Muscle of leg (tissue), 11 donors: ENCODE results near the gene SRMS. TPM values are rescaled to one million over a fixed set of nuclear protein-coding genes. Genes with fewer than 3 reads are reported as not detected.

Experiments used
- DNase-seq: peaks from one replicate; pipeline ENCODE4 v3.0.0; 2013
- H3K27ac ChIP-seq: one replicate; pipeline ENCODE4 v1.5.1; 2013; ENCODE audit warnings: mild to moderate bottlenecking, low read length, control low read depth
- H3K27me3 ChIP-seq: one replicate; pipeline ENCODE4 v1.6.1; 2013; ENCODE audit warnings: low read length; ENCODE audit not compliant: control insufficient read depth, insufficient read depth
- H3K36me3 ChIP-seq: one replicate; pipeline ENCODE4 v1.6.1; 2013; ENCODE audit warnings: low read length; ENCODE audit not compliant: control insufficient read depth, insufficient read depth
- H3K4me1 ChIP-seq: one replicate; pipeline ENCODE4 v1.6.1; 2013; ENCODE audit warnings: low read length; ENCODE audit not compliant: control insufficient read depth, insufficient read depth
- H3K4me3 ChIP-seq: one replicate; pipeline ENCODE4 v1.5.1; 2013; ENCODE audit warnings: low read length, control low read depth
- H3K9me3 ChIP-seq: replicated peaks from 2 replicates; pipeline ENCODE4 v1.6.1; 2013; ENCODE audit warnings: low read depth, low read length; ENCODE audit not compliant: control insufficient read depth
- WGBS: methylation state at CpG from one replicate; pipeline ENCODE4 v1.1.5; 2013; ENCODE audit warnings: missing lambda C conversion rate; ENCODE audit not compliant: insufficient coverage; 5-methylcytosine and 5-hydroxymethylcytosine counted together
- polyA plus RNA-seq, 8 donors: library from polyadenylated mRNA; unstranded; fragments of 120-200 nt; gene quantifications; one replicate each; pipeline versions ENCODE4 v1.2.1 to v1.2.3, GENCODE V29; 2013; ENCODE audit warnings: inconsistent platforms in 1 of 8, low replicate concordance in 1 of 8; ENCODE audit not compliant: insufficient read length in 8 of 8, insufficient read depth in 1 of 8
- total RNA-seq: library from RNA; stranded (reverse); fragments of 120-200 nt; gene quantifications from one replicate; pipeline ENCODE4 v1.2.4, GENCODE V29; 2013

Gene SRMS
- total and polyA plus RNA-seq, 9 donors: not detected

DNA sequence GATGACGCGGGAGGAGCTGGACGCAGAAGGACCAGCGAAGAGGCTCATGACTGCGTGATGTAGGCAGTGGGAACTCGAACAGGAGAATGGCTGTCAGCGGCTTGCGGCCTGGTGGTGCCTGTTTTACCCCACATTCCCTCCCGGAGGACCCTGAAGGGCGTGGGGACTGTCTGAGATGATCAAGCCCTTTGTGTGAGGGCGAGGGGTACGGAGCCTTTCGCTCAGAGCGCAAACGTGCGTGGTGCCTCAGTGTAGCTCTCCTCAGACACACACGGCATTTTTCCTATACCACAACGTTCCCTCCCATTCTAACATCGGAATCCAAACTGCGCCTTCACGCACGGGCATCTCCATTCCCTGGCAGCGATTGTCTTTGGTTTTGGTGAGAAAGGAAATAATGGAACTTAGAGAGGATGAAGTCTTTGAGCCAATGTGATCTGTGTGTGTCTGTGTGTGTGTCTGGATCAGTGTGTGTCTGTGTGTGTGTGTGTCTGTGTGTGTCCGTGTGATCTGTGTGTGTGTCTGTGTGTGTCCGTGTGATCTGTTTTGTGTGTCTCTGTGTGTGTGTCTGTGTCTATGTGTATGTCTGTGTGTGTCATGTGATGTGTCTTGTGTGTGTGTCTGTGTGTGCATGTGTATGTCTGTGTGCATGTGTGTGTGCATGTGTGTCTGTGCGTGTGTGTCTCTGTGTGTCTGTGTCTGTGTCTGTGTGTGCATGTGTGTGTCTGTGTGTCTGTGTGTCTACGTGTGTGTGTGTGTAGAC lies 15.7 kb downstream of the SRMS start:
- no peak overlapping the region for H3K4me3 ChIP-seq
- H3K27ac ChIP-seq: no peak overlapping the region
- no peak for DNase-seq
- H3K4me1 ChIP-seq: peaks cover 19% of the 10 kb centered on the region
- H3K36me3 ChIP-seq: no peaks in the 10 kb centered on the region
- peaks cover 29% of the 10 kb centered on the region for H3K27me3 ChIP-seq
- WGBS: 71% methylated on average over 6 of the region's 27 CpGs
- no peaks in the 10 kb centered on the region for H3K9me3 ChIP-seq

DNA sequence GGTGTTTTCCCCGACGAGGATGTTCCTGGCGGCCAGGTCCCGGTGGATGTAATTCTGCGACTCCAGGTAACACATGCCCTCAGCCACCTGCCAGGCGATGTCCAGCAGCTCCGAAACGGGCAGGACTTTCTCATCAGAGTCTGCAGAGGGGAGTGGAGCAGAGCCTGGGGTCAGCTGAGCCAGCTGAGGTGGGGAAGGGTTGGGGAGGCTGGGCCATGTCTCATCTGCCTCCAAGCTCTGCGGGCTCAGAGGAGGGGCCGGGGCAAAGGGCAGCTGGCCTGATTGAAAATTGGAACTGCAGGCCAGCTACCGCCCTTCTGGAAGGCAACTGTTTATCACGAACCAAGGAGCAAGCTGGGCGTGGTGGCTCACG lies 16.8 kb downstream of the SRMS start:
- Histone ChIP-seq H3K27me3 (peaks cover 29% of the 10 kb centered on the region), H3K9me3 (no peaks in the 10 kb centered on the region), H3K27ac (no peak overlapping the region), H3K4me1 (peaks cover 13% of the 10 kb centered on the region), H3K36me3 (no peaks in the 10 kb centered on the region), H3K4me3 (no peak overlapping the region)
- DNase-seq: no peak
- 70% methylated on average over 12 of the region's 14 CpGs for WGBS

DNA sequence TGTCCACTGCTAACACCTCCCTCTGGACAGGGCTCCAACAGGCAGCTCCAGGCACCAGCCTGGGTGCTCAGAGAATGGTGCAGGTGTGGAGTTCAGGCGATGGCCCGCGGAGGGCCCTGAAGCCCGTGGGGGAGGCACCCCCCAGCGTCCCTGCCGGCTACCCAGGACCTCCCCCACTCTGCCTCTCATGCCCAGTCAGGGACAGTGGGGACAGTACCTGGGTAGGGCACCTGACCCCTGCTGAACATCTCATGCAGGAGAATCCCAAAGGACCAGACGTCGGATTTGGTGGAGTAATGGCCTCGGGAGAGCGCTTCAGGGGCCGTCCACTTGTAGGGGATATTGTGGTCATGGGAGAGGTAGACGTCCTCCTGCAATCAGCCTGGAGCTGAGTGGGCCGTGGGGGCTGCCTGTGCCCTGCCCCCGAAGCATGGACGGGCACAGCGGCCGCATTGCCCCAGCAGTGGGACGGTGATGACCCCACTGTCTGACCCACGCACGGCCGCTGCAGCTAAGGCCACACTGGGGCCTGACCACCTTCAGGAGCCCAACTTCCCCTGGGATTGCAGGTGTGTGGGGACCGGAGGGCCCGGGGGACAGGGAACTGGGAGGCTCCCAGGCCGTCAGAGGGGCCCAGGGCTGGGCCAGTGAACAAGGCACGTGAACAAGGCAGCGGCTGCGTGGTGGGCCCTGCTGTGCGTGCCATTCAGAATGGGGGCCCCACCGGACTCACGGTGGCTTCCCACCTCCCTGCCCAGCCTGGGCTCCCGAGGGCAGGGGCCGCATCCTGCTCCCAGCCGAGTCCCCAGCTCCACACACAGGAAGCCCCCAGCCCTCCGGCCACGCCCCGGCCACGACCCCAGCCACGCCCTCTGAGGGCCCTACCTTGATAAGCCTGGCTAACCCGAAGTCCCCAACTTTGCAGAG lies 17.4 kb downstream of the SRMS start:
- Histone ChIP-seq H3K27ac (no peak overlapping the region), H3K36me3 (no peaks in the 10 kb centered on the region), H3K27me3 (peaks cover 25% of the 10 kb centered on the region), H3K9me3 (no peaks in the 10 kb centered on the region), H3K4me3 (no peak overlapping the region), H3K4me1 (peaks cover 13% of the 10 kb centered on the region)
- DNase-seq: no peak
- WGBS: 77% methylated on average over 33 of the region's 39 CpGs

DNA sequence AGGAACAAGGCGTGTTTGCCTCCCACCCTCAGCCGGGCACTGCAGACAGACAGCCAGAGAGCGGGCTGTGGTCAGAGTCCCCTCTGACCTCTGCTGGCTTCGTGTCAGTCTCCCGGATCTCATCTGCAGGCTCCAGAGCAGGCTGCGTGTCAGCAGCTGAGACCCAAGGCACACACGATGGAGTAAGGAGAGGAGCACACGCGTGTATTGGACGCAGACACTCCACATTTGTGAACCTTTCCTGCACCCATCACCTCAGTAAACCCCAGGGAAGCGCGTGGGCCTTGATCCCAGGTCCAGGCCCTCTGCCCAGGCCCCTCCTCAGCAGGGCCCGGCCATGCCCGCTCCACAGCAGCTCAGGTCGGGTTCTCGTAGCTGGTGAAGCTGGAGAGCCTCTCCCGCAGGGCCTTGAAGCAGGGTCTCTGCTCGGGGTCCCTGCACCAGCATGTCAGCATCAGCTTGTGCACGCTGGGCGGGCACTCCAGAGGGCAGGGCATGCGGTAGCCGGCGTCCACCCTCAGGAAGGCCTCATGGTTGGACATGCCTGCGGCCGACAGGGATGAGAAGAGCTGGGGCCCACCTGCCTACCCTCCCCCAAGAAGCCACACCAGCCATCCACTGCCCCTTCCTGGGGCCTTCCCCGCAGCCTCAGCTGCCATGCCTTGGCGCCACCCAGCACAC lies 18.2 kb downstream of the SRMS start:
- Histone ChIP-seq H3K36me3 (no peaks in the 10 kb centered on the region), H3K9me3 (no peaks in the 10 kb centered on the region), H3K4me1 (peaks cover 5% of the 10 kb centered on the region), H3K27me3 (peaks cover 17% of the 10 kb centered on the region), H3K27ac (no peak overlapping the region), H3K4me3 (no peak overlapping the region)
- 64% methylated on average over 15 of the region's 27 CpGs for WGBS
- DNase-seq: no peak

DNA sequence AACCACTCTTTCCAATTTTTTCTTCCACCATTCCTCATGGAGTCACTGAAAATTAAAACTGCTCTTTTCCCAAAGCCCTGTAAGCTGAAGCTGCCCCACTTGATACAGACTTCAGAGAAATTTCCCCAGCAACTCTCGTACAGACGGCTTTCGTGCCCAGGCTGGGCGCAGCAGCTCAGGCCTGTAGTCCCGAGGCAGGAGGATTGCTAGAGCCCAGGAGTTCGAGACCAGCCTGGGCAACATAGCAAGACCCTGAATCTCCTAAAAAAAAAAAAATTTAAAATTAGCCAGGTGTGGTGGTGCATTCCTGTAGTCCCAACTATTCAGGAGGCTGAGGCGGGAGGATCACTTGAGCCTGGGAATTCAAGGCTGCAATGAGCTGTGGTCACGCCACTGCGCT lies 20.4 kb downstream of the SRMS start:
- 87% methylated on average over 7 of the region's 9 CpGs for whole genome bisulfite sequencing

DNA sequence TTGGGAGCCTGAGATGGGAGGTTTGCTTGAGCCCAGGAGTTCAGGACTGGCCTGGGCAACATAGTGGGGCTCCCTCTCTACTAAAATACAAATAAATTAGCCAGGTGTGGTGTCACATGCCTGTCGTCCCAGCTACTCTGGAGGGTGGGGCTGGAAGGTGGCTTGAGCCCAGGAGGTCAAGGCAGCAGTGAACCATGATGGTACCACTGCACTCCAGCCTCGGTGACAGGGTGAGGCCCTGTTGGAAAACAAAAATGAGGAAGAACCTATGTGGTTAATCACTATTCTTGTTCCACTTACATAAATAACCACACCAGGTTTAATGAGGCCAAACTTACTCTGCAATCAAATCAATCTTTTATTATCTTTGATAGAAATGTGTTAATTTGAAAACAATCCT lies 21.6 kb downstream of the SRMS start:
- DNase-seq: no peak
- WGBS: no CpG with 5 or more reads among the region's 2 CpGs
- no peak overlapping the region for H3K27ac ChIP-seq
- H3K9me3 ChIP-seq: no peaks in the 10 kb centered on the region
- no peak overlapping the region for H3K4me3 ChIP-seq
- peaks cover 18% of the 10 kb centered on the region for H3K4me1 ChIP-seq
- peaks cover 20% of the 10 kb centered on the region for H3K36me3 ChIP-seq
- H3K27me3 ChIP-seq: no peaks in the 10 kb centered on the region

More for the DNA sequence above, 20.4 kb downstream of the SRMS start:
- H3K9me3 ChIP-seq: no peaks in the 10 kb centered on the region
- DNase-seq: no peak
- H3K36me3 ChIP-seq: peaks cover 15% of the 10 kb centered on the region
- H3K4me1 ChIP-seq: peaks cover 8% of the 10 kb centered on the region
- no peak overlapping the region for H3K4me3 ChIP-seq
- no peak overlapping the region for H3K27ac ChIP-seq
- H3K27me3 ChIP-seq: peaks cover 3% of the 10 kb centered on the region

DNA sequence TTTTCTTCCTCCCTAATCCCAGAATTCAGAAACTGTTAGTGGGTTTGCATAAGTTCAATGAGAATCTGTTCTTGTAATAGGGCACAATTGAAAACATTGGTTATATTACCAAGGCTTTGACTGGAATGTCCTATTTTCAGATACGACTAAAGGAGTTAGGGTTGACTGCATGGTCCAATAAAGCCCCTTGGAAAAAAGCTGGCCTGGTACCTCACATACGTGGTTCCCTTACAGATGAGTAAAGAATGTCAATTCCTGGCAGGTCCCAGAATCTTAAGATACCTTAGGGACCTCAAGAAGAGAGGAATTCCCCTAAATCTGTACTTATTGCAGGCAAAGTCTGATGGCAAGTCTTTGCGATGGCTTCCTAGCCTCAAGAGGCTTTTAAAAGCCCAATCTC lies 22.4 kb downstream of the SRMS start:
- DNase-seq: no peak
- Histone ChIP-seq H3K27ac (no peak overlapping the region), H3K36me3 (peaks cover 20% of the 10 kb centered on the region), H3K27me3 (no peaks in the 10 kb centered on the region), H3K9me3 (no peaks in the 10 kb centered on the region), H3K4me1 (peaks cover 18% of the 10 kb centered on the region), H3K4me3 (no peak overlapping the region)
- WGBS: 0% methylated on average over 1 of the region's 3 CpGs

DNA sequence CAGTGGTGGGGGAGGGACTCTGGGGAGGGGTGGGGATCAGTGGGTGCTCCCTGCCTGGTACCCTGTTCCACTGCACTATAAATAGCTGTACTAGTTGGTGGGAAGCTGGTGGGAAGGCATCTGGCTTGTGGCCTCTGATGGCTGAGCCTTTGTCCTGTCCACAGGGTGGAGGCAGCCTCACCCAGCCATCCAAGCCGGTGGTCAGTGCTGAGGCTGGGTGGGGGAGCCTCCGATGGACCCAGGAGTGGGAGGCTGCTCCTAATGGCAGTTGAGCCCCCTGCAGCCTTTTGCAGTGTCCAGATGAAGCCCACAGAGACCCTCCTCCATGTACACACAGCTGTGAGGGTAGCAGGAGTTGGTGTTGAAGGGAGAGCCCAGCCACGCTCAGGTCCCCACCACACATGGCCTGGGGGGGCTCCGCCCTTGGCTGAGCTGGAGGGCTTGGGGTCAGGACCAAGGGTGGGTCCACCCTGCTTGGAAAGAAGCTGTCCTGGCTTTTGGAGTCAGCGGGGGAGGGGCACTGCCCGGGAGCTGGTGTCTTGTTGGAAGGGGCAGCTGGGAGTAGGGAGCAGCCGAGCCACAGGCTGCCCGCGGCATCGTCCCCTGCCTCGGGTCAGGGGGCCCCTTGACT lies 24.5 kb downstream of the SRMS start:
- 100% methylated on average over 6 of the region's 11 CpGs for WGBS
- Histone ChIP-seq H3K4me1 (peaks cover 33% of the 10 kb centered on the region), H3K27ac (no peak overlapping the region), H3K27me3 (no peaks in the 10 kb centered on the region), H3K9me3 (no peaks in the 10 kb centered on the region), H3K36me3 (peaks cover 24% of the 10 kb centered on the region), H3K4me3 (no peak overlapping the region)
- DNase-seq: no peak

DNA sequence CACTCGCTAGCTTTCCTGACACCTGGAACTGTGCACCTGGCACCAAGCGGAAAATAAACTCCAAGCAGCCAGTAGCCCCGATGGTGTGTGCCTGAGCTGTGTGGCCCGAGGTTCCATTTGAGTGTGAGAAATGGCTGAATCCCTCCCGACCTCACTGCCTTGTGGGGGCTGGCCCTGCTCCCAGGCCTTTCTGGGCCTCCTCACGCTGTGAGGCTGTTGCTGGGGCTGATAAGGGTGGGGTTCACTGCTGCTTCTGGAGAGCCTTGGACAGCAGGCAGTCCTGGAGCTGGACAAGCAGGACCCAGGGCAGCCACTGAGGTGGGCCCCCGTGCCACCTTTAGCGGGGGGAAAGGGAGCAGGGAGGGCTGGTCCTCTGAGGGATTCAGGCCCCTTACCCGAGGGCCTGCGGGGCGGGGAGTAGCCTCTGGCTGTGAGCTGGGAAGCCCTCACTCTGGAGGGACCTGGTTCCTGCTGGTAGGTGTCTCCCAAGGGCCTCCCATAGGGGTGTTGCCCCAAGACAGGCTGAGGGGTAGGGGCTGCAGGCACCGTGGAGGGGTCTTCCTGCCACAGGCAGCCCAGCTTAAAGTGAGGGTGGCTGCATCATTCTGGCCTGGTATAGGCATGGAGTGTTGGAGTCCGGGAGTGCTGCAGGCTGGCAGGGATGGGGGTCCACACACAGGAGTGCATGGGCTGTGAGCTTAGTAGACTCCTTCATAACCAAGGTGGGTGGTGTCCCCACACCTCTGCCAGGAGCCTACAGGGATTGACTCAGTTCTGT lies 25.3 kb downstream of the SRMS start:
- Histone ChIP-seq H3K4me3 (peak overlapping the region; percentile 65), H3K36me3 (peaks cover 26% of the 10 kb centered on the region), H3K27ac (no peak overlapping the region), H3K27me3 (no peaks in the 10 kb centered on the region), H3K9me3 (no peaks in the 10 kb centered on the region), H3K4me1 (peaks cover 38% of the 10 kb centered on the region)
- WGBS: 55% methylated on average over 9 of the region's 13 CpGs
- DNase-seq: no peak
